GM19043 (cell line): ENCODE results near the gene TRIO.
"Not testable (repeated sequence)": the region's sequence is repeated elsewhere in the genome, so short reads cannot be mapped to it uniquely, and the experiment has no call there.

Experiments
- ATAC-seq: cut with Tn5 transposase; IDR thresholded peaks from one replicate; pipeline ENCODE4 v1.9.1; 2021; ENCODE audit warnings: low read depth; ENCODE audit not compliant: unreplicated experiment

TRIO gene

DNA sequence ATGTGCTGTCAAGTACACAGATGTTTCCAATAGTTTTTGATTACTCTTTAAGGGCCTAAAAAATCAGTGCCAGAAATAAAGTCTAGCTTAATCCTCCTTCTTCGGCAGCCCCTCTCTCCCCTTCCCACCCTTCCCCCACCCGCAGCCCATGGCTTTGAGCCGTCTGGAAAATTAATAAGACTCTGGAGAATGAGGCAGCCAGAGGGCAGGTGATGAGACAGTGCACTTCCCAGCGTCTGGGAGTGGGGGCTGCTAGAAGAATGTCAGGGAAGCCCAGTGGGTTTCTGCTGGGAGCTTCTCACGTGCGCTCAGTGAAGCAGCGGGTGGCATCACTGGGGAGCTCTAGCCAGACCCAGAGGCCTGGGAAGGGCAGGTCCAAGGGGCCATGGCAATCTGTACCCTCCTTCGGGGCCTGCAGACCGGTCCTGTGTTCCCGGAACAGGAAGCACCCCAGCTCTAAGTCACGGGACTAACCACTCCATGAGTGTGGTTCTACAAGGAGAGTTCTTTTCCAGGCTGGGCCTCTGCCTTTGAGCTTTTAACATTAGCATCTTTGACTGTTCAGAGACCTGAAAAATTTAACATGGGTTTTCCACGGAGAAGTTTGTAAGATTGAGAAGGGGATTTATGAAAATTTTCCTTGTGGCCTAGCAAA is 273.6 kb downstream of the TRIO start:
- no peak for ATAC-seq

DNA sequence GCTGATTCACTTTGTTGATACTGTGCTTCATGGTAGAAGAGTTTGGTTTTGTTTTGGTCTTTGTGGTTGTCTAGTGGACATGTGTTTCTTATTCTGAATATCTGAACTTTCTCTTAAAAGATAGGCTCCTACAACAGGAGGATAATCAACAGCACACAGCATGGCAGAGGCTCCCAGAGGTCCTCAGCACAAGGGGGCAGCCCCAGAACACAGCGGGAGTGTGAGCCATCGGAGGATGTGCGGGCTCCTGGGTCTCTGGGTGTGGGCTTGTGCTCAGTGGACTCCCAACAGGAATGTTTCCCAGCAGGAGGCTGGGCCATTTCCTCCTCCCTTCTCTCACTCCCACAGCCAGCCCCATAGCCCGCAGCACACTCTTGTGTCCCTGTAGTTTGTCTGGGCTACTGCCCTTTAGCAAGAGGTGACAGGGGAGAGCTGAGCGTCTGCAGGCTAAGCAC is 274.2 kb downstream of the TRIO start:
- ATAC-seq, result no peak

DNA sequence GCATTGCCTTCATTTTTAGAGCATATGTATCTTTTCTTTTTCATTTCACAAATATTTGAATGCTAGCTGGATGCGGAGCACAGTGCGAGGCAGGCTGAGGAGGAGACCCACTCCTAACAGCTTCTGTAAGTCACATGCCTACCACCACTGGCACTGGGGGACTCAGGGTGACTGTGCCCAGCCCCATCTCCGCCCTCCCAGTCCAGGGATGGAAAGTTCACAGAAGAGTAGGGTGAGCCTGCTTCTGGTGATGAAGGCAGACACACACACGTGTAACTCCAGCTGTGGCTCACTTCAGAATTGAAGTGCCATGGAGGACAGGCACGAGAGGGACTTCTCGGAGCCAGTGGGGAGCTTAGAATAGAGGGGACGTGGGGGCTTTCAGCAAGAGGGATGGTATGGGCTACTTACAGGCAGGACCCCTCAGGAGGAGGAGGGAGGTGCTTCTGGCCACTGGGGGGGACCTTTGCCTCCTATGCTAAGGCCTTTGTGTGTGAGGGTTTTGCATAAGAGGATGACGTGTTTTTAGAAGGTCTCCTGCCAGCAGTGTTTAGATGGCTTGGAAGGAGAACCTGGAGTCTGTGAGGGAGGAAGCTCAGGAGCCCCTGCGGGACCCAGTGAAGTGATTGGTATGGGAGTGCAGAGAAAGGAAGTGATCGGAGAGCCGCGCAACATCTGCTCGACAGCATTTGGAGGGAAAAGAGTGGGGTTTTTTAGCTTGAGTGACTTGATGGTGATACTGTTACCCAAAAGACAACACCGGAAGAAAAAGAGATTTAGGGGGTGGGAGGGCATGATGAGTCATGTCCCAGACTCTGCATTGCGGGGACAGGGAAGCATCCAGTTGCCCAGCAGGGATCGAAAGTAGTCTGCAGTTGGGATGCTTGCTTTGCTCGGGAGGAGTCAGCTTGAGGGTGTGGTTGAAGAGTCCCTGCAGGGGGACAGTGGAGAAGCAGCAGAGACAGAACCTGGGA is 274.9 kb downstream of the TRIO start:
- no peak for ATAC-seq

DNA sequence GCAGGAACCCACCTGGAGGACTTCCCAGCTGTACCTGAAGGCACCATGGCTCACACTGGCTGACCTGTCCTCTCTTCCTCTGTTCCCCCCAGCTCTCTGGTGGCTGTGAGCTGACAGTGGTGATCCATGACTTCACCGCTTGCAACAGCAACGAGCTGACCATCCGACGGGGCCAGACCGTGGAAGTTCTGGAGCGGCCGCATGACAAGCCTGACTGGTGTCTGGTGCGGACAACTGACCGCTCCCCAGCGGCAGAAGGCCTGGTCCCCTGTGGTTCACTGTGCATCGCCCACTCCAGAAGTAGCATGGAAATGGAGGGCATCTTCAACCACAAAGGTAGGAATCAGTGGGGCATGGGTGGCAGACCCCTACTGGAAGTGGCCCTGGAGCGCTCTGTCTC is 276.5 kb downstream of the TRIO start:
- no peak for ATAC-seq

DNA sequence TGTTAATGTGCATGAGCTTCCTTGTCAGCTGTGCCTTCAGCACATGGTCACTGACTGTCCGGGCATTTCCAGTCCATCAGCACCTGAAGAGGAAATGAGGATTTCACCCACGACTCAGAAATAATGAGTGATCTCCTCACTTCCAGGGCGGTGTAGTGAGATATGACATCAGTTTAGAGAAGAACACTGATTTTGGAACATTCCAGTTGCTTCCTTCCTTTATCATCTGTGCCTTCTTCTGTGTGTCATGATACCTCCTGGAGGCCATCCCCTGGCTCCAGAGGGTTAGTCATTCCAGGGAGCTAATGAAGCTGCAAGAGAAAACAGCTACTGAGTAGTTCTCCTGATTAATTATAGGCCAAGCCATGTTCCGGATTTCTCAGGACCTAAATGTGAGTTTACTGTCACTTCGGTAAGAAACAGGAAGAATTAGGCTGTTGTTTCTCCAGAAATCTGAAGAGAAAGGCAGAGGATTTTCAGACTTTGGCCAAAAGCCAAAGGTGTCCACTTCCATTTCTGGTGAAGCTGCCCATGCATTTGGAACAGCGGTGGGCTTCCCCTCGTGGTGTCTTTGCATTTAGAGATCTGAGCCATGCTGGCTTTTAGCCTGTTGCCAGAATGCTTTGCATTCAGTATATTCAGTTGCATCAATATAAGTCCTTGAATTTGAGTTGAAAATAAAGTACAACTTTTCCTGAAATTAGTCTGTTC is 277.1 kb downstream of the TRIO start:
- no peak for ATAC-seq

DNA sequence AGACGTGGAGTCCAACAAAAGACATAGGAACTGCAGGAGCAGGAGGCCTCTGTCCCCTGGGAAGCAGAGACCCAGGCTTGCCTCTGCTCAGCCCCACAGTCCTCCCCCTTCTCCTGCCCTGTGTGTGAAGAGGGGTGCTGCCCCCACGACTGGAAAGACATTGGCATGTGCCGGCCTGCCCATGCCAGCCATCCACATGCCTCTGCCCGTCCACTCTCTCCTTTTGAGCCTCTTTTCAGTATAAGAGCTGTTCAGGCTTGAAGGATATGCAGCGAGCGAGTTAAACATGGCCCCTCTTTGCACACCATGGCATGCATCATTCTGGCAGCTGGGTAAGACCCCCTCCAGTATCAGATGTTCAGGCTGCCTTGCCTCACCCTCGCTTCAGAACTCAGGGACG is 278.7 kb downstream of the TRIO start:
- no peak for ATAC-seq

DNA sequence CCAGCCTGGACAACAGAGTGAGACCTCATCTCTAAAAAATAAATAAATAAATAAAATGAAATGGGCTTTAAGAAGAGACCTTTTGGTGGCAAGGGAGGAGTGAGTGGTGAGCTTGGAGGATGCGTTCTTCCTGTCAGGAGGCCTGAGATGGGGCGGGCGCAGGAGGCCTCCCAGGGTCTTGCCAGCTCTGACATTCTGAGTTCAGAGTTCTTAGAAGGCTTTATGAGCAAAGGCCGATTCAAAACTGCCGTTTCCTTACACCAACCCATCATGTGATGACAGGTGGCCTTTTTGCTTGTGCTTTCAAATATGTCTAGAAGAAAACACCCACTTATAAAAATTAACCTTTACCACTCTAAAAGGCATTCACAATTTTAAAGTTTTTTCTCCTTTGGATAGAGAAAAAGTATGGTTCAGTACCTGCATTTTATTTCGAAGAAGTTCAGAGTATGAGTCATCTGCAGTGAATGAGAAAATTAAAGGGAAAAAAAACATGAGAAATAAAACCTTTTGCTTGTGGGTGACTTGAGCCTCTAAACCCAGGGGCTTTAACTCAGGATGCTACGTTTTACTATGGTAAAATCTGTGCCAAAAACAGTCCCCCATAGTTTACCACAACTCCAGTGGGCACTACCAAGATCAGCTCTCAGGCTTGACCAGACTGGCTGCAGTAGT is 281.0 kb downstream of the TRIO start:
- no peak for ATAC-seq

DNA sequence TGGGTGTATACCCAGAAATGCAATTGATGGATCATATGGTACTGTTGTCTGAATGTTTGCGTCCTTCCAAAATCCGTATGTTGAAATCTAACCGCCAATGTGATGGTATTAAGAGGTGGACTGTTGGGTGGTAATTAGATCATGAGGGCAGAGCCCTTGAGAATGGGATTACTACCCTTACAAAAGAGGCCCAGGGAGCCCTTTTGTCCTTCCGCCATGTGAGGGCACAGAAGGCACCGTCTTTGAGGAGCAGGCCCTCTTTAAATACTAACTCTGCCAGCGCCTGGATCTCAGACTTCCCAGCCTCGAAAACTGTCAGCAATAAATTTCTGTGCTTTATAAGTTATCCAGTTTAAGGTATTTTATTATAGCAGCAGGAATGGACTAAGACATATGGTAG is 282.4 kb downstream of the TRIO start:
- ATAC-seq, result no peak

DNA sequence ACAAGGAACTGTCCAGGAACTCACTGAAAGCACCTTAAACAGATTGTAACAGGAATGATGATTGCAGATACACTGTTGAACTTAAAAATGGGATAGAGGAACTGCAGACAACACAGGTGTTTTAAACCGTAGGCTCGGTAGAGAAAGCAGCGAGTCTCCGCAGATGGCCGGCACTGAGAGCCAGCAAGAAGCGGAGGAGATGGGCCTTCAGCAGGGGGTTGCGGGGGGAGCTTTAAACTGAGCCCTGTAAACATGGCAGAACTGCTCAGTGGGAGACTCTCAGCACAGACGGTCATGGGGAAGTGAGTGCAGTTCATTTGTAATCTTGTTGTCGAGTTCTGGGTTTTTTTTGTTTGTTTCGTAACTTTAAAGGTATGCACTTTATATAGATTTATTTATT is 283.4 kb downstream of the TRIO start:
- no peak for ATAC-seq

DNA sequence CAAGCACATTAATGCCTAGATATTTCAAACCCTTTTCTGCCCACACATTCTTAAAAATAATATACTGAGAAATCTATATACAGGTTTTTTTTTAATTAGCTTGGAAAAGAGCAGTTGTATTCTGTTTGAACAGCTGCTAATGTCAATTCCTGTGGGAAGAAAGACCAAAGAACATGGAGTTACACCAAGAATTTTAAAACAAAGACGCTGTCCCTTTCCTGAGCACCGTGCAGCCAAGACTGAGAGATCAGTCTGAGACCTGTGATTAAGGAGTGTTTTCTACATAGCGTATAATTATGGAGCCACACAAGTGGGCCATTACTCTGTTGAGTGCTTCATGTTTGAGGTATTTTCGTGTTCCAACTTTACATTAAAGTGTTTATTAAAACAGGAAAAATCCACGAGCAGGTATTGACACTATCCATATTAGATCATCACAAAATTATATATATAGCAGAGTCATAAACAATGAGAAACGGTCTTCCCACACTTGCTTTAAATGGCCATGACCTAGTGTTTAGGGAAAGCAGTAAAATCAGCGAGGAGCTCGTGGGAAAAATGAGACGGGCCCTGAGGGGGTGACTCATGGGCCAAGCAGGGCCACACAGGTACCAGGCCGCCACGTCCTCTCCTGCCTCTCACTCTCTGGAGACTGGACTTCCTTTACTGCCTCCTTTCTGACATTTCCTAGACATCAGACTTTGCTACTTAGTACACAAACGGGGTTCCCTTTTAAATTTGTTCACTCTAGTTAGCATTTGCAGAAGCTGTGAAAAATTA is 285.4 kb downstream of the TRIO start:
- no peak for ATAC-seq

DNA sequence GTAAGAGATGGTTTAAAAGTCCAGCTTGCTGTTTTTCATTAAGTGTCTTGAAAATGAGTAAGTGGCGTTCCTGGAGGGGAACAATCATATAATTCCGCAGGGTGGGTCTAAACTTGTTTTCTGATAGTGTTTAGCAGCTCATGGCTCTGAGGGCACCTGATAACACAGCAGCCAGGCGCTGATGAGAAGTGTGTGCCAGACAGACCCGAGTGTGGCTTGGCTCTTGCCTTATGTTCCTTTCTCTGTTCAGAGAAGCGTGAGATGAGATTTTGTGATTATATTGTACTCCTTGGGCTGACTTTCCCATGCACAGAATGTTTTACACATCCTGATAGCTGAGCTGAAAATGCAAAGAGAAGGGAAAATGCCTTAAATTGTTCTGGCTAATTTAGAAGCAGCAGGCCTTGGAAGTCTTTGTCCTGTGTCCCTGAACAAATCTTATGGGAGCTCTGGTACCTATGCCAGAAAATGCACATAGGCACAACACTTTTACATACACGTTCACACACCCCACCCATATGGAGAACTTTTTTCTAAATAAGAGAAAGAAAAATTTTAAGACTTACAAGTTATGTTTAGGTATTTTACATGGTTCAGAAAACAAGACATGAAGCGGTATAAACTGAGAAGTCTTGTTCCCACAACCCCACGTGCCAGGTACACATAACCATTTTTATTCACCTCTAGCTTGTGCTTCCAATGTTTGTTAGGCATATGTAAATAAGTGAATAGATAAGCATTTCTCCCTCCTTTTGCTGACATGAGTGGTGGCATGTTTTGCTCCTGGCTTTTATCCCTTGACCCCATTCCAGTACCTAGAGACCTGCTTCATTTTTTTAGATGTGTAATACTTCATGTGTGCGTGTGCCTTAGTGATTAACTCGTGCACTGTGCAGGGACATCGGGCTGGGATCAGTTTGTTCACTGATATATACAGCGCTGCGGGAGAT is 286.2 kb downstream of the TRIO start:
- no peak for ATAC-seq

DNA sequence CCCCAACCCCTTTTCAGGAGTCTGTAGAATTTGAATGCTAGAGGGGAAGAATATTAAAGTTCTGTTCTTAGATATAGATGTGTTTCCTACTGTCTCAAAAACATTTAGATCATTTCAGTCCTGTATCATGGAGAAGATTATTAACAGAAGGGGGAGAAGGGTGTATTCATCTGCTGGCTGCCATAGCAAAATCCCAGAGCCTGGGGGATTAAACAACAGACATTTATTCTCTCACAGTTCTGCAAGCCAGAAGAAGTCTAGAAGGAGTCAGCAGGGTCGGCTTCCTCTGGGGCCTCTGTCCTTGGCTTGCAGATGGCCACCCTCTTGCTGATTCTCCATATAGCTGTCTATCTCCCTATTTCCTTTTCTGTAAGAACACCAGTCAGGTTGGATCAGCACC is 288.4 kb downstream of the TRIO start:
- ATAC-seq, result no peak

DNA sequence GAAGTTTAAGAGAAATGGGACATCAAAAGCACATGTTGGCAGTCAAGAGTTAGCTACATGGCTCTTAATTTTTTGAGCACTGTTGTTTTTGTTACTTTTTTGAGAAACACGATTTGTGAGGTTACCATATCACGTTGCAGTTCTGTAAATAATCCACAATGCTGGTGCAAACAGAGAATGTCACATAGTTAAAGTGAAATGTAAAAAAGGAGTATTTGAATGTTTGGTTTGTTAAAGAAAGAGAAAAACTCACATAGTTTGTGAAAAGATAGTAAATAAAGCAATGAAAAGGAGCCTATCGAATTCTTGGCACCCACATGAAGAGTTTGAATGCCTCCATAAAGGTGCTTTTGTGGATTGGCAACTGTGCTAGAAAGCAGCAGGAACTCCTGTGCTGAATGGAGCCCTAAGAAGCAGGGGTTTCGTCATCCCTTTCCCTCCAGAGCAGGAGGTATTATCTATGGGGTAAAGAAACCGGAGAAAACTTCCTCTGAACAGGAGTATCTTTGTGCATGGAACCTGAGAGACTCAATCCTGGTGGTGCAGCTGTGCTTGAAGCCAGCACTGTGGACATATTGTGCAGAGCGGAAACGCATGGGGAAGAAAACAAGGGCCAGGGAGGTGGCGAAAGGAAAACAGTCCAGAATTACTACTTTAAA is 289.9 kb downstream of the TRIO start:
- no peak for ATAC-seq

DNA sequence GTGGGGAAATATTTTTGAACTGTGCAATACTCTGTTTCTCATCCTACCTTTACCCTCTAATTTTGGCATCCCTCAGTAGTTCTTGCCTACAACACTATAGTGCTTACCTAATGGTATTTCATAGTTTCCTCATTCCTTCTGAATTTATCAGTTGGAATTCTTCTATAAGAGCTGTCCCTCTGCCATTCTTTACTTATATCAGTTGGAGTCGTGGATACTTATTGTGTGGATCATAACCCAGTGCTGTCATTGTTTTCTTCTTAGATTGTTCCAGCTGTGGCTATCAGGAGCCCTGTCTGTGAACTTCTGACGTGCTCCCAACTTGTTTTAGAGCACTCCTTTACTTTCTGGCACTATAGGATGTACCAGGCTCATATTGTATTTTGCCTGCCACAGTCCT is 292.3 kb downstream of the TRIO start:
- no peak for ATAC-seq

DNA sequence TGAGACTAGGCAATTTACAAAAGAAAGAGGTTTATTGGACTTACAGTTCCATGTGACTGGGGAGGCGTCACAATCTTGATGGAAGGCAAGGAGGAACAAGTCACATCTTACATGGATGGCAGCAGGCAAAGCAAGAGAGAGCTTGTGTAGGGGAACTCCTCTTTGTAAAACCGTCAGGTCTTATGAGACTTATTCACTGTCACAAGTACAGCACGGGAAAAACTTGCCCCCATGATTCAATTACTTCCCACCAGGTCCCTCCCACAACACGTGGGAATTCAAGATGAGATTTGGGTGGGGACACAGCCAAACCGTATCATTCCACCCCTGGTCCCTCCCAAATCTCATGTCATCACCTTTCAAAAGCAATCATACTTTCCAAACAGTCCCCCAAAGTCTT is 293.0 kb downstream of the TRIO start:
- ATAC-seq, result not testable (repeated sequence)

DNA sequence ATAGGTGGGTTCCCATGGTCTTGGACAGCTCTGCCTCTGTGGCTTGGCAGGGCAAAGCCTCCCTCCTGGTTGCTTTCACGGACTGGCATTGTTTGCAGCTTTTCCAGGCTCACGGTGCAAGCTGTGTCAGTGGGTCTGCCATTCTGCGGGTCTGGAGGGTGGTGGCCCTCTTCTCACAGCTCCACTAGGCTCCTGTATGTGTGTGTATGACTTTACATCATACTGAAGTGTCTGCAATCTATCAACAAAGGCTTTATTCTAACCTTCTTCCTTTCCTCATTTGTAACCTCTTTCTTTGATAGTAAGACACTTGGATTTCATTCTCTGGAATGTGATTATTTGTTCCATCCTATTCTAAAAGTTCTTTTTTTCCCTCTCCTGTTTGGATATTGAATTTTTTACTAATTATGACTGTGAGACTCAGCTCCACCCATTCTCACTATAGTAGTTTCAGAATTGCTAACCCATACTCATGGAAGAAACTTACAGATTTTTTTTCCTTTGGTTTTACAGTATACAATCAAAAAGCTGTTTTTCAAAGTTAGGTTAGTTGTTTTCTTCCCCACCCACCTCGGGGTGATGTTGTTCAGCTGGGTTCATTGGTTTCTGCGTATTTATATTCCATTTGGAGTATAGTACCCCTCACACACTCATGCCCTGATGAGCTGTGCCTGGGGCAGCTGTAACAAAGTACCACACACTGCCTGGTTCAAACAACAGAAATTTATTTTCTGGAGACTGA is 293.8 kb downstream of the TRIO start:
- ATAC-seq, result peak; percentile 56

DNA sequence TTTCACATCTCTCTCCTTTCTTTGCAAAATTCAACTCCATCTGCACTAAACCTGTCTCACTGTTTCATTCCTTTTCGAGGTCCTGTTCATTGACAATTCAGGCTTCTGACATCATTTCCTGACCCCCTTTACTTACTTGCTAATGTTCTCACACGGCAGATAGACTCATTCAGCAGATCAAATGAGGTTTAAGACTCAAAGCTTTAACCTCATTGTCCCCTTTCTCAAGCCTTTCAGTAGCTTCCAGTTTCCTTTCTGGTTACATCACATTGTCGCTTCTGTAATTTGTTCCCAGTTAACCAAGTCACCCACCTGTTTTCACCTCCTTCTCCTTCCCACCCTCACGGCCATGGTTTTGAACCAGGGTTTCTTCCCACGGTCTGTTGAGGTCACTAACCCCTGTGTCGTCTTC is 295.1 kb downstream of the TRIO start:
- no peak for ATAC-seq
